ENCODE data around the gene PIRT. TPM values are rescaled to one million over a fixed set of nuclear protein-coding genes. Genes with fewer than 3 reads are reported as not detected.

Gene PIRT
- total RNA-seq, 1 donor from 2014 or later = not detected

DNA sequence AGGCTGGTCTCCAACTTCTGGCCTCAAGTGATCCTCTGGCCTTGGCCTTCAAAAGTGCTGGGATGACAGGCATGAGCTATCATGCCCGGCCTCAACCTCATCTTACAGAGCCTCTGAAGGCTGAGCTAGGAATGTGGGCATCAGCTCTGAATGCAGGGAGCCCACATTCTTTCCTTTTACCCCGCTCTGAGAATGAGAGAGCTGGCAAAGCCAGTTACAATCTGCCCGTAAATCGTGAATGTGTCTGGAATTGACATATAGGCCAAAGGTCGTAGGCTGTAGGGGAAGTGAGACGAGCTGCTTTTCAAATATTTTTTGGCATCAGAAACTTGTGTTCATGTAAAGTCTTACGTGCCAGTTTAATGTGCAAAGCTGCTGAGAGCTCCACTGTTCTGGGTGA lies 38.5 kb downstream of the PIRT start:
- DNase-seq (ENCODE audit: low spot score in 2 of 2) = no peak
- Histone ChIP-seq H3K4me3 (no peak overlapping the region), H3K27ac (no peak overlapping the region), H3K36me3 (no peaks in the 10 kb centered on the region), H3K9me3 (no peaks in the 10 kb centered on the region), H3K4me1 (no peaks in the 10 kb centered on the region), H3K27me3 (no peaks in the 10 kb centered on the region)
- intact Hi-C loops (cut with DNase I) = no loop called here
- TF ChIP-seq, protein P1, sequence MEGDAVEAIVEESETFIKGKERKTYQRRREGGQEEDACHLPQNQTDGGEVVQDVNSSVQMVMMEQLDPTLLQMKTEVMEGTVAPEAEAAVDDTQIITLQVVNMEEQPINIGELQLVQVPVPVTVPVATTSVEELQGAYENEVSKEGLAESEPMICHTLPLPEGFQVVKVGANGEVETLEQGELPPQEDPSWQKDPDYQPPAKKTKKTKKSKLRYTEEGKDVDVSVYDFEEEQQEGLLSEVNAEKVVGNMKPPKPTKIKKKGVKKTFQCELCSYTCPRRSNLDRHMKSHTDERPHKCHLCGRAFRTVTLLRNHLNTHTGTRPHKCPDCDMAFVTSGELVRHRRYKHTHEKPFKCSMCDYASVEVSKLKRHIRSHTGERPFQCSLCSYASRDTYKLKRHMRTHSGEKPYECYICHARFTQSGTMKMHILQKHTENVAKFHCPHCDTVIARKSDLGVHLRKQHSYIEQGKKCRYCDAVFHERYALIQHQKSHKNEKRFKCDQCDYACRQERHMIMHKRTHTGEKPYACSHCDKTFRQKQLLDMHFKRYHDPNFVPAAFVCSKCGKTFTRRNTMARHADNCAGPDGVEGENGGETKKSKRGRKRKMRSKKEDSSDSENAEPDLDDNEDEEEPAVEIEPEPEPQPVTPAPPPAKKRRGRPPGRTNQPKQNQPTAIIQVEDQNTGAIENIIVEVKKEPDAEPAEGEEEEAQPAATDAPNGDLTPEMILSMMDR (IDR thresholded peaks at IDR 0.05) = no peak

DNA sequence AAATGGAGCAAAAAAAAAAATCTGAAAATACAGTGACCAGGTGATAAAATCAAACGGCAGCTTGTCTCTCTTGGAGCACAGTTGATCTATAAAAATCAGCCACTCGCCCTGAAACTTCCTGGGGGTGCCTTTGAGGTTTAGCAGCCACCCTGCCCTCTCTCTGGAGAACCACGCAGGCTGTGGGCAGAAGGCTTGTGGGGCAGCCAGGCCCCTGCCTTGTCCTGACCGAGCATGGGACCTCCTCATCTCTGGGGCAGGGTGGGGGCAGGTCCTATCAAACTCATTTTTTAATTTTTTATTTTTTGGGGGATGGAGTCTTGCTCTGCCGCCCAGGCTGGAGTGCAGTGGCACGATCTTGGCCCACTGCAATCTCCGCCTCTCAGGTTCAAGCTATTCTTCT lies 39.0 kb downstream of the PIRT start:
- no peak overlapping the region for H3K4me3 ChIP-seq
- H3K36me3 ChIP-seq = no peaks in the 10 kb centered on the region
- TF ChIP-seq, protein P1 (IDR thresholded peaks at IDR 0.05) = no peak
- H3K9me3 ChIP-seq = no peaks in the 10 kb centered on the region
- intact Hi-C loops (cut with DNase I) = no loop called here
- DNase-seq (ENCODE audit: low spot score in 2 of 2) = no peak
- no peaks in the 10 kb centered on the region for H3K27me3 ChIP-seq
- no peaks in the 10 kb centered on the region for H3K4me1 ChIP-seq
- H3K27ac ChIP-seq = no peak overlapping the region

DNA sequence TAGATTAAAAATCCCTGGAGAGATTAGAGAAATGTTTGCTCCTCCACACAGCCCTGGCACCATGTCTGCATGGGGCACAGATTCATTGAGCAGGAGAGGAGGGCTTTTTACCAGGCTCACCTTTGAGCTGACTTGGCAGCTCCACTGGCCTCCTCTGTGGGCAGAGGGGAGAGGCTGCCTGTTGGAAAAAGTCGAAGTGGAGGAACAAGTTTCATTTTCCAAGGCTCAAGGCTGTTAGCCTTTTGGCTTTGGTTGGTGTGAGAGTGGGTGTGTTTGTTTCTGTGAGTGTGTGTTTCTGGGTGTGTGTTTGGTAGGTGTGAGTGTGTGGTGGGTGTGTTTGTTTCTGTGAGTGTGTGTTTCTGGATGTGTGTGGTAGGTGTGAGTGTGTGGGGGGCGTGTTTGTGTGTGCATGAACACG lies 39.5 kb downstream of the PIRT start:
- Histone ChIP-seq H3K4me3 (no peak overlapping the region), H3K9me3 (no peaks in the 10 kb centered on the region), H3K36me3 (no peaks in the 10 kb centered on the region), H3K4me1 (no peaks in the 10 kb centered on the region), H3K27ac (no peak overlapping the region), H3K27me3 (no peaks in the 10 kb centered on the region)
- DNase-seq (ENCODE audit: low spot score in 2 of 2) = no peak
- TF ChIP-seq, protein P1 (IDR thresholded peaks at IDR 0.05) = no peak
- intact Hi-C loops (cut with DNase I) = no loop called here

DNA sequence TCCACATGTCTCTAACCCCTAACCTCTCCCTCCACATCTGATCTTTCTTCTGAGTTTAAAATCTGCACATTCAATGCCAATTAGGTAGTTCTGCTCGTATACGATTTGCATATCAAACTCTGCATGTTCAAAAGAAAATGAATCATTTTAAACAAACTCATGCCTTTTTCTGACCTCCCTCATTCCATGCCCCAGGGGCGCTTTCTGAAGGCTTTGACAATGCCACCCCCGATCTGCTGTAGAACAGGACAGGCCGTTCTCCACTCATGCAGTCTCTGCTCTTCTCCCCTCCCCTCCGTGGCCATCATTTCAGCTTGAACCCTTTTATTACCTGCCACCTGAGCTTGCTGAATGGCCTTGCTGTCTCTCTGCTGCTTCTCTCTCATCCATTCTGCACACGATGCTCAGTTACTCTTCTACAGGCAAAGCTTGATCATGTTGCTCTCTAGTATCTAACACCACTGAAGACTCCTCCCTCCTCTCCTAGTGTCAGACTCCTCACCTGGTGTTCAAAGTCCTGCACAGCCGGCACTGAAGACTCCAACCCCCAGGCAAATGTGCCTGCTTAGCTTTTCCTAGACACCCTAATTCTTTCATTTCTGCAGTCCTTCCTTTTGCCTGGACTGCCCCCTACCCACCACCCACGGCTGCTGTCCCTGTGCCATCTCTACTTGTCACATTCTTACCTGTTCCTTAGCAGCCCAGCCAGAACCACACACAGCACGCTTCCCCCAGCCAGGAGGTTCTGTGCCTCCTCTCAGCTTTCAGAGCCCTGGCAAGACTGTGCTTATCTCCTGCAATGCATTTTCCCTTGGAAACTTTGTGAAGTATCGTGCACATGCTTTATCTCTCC lies 40.2 kb downstream of the PIRT start:
- Histone ChIP-seq H3K4me3 (no peak overlapping the region), H3K27me3 (no peaks in the 10 kb centered on the region), H3K9me3 (no peaks in the 10 kb centered on the region), H3K27ac (no peak overlapping the region), H3K4me1 (no peaks in the 10 kb centered on the region), H3K36me3 (no peaks in the 10 kb centered on the region)
- TF ChIP-seq, protein P1 (IDR thresholded peaks at IDR 0.05) = no peak
- no peak for DNase-seq (ENCODE audit: low spot score in 2 of 2)
- intact Hi-C loops (cut with DNase I) = no loop called here

DNA sequence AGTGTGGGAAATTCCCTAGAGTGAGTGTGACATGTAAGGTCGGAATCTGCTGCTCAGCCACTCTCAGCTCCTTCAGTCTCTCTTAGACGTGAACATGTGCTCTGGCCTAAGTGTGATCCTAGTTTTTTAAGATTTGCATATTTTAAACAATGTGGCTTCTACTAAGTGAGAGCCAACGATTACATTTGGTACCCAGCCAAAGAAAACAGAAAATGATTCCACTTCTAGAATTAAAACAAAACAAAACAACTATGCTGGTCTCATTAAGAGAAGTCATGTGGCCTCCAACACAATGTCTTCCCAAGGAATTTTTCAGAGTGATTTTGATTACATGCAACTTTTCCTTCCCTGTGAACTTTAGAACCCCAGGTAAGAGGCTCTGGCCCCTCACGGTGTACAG lies 44.1 kb downstream of the PIRT start:
- H3K4me3 ChIP-seq = no peak overlapping the region
- H3K9me3 ChIP-seq = no peaks in the 10 kb centered on the region
- no peaks in the 10 kb centered on the region for H3K27me3 ChIP-seq
- no peak overlapping the region for H3K27ac ChIP-seq
- TF ChIP-seq, protein P1 (IDR thresholded peaks at IDR 0.05) = no peak
- no peaks in the 10 kb centered on the region for H3K36me3 ChIP-seq
- DNase-seq (ENCODE audit: low spot score in 2 of 2) = no peak
- intact Hi-C loops (cut with DNase I) = no loop called here
- no peaks in the 10 kb centered on the region for H3K4me1 ChIP-seq

Data from ascending aorta (tissue), 2 donors.